Left ventricle myocardium inferior (tissue), 1 donor: ENCODE data around the gene IKZF1. TPM values are rescaled to one million over a fixed set of nuclear protein-coding genes. Genes with fewer than 3 reads are reported as not detected.

Source experiments
- DNase-seq: peaks from one replicate; pipeline ENCODE4 v3.0.0-alpha.2; 2020
- H3K27ac ChIP-seq: fragments of 200-600 bp; replicated peaks from 2 replicates; pipeline ENCODE4 v1.8.0; 2021
- H3K27me3 ChIP-seq: fragments of 200-600 bp; 2 replicates; pipeline ENCODE4 v1.8.0; 2021; ENCODE audit warnings: low read depth
- H3K36me3 ChIP-seq: fragments of 200-600 bp; 2 replicates; pipeline ENCODE4 v1.8.0; 2021
- H3K4me1 ChIP-seq: fragments of 200-600 bp; 2 replicates; pipeline ENCODE4 v1.8.0; 2021
- H3K4me3 ChIP-seq: fragments of 200-600 bp; 2 replicates; pipeline ENCODE4 v1.8.0; 2021; ENCODE audit warnings: mild to moderate bottlenecking, moderate library complexity
- H3K9me3 ChIP-seq: fragments of 200-600 bp; replicated peaks from 2 replicates; pipeline ENCODE4 v1.8.0; 2021
- intact Hi-C: fragments of 100-400 bp; cut with micrococcal nuclease; formaldehyde crosslinking; loops from one replicate; pipeline ENCODE4 v1.11.0; 2022
- total RNA-seq: library from RNA; stranded (reverse); fragmentation: NEBNext Ultra II Directional; extraction: Animal tissue kit (Norgen Biotek cat#: 25700); gene quantifications from one replicate; pipeline ENCODE4 v1.2.1, GENCODE V29; 2021
- TF ChIP-seq, protein P1 (sequence below): fragments of 200-600 bp; IDR thresholded peaks from 2 replicates; pipeline ENCODE4 v1.8.0; 2021; ENCODE audit warnings: antibody characterized with exemption, mild to moderate bottlenecking, borderline replicate concordance
- donor health status: DM: no; HTN: yes; CAD: no; lungs with severe emphysema.

Gene IKZF1
- total RNA-seq, 1 donor from 2014 or later = 2.1 TPM

DNA sequence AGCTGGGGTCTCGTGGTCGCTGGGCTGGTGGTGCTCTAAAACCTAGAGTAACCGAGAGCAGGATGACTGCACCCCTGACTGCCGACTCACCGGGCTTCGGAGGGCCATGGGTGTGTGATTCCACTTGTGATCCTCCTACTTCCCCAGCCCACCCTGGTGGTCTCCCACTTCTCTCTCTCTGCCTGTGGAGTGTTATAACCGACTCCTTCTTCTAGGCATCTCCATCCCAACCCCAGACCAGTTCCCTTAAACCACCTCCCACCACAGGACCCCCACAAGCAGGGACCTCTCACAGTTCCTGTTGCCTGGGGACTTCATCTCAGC lies 52.4 kb downstream of the IKZF1 start:
- Histone ChIP-seq H3K27me3 (peaks cover 87% of the 10 kb centered on the region), H3K27ac (no peak overlapping the region), H3K4me1 (no peaks in the 10 kb centered on the region), H3K36me3 (no peaks in the 10 kb centered on the region), H3K9me3 (no peaks in the 10 kb centered on the region), H3K4me3 (no peak overlapping the region)
- intact Hi-C loops = no loop called here
- TF ChIP-seq, protein P1, sequence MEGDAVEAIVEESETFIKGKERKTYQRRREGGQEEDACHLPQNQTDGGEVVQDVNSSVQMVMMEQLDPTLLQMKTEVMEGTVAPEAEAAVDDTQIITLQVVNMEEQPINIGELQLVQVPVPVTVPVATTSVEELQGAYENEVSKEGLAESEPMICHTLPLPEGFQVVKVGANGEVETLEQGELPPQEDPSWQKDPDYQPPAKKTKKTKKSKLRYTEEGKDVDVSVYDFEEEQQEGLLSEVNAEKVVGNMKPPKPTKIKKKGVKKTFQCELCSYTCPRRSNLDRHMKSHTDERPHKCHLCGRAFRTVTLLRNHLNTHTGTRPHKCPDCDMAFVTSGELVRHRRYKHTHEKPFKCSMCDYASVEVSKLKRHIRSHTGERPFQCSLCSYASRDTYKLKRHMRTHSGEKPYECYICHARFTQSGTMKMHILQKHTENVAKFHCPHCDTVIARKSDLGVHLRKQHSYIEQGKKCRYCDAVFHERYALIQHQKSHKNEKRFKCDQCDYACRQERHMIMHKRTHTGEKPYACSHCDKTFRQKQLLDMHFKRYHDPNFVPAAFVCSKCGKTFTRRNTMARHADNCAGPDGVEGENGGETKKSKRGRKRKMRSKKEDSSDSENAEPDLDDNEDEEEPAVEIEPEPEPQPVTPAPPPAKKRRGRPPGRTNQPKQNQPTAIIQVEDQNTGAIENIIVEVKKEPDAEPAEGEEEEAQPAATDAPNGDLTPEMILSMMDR = no peak
- DNase-seq = no peak

DNA sequence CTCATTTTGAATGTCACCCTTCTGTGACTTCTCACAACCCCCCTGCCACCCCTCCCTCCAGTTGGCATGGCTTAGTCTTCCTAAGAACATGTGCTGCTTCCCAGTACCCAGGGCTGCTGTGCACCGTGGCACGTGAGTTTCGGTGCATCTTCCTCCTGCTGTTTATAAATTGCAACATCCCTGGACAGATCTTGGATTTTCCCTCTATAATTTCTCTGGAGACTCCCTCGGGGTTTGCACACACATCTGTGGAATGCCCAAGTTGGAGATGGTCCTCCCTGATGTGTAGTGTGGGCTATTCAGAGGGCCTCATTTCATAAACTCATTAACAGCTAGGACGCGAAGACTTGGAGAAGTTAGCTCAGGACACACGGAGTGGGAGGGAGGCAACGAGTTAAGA lies 52.9 kb downstream of the IKZF1 start:
- DNase-seq = no peak
- Histone ChIP-seq H3K27ac (no peak overlapping the region), H3K4me3 (no peak overlapping the region), H3K9me3 (no peaks in the 10 kb centered on the region), H3K4me1 (no peaks in the 10 kb centered on the region), H3K36me3 (no peaks in the 10 kb centered on the region), H3K27me3 (peaks cover 90% of the 10 kb centered on the region)
- intact Hi-C loops = no loop called here
- TF ChIP-seq, protein P1 = no peak

DNA sequence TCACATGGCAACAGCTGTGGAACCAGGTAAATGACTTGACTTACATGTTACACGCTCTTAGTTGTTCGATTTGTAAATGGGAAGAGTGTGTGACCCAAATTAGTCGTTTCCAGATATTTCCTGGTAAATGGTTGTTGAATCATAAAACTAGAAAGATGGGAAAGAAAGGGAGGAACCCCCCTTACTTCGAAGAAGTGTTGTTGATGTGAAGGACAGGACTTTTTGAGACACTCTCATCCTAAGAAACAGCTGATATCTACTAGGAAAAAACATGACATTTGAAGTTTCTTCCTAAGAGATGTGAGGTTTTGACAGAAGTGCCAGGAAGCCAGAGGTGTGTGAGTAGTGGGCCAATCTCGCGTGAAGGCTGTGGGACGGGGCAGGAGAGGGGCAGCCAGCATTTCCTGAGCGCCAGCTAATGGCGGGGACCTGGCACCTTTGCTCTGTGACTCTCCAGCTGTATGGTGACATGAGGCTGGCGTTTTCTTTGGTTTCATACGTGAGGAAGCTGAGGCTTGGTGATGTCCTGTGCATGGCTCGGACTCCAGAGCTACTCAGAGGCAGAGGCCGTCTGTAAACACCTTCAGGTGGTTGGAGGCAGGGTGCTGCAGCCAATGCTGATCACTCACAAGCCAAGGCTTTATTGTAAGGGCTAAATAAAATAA lies 53.7 kb downstream of the IKZF1 start:
- H3K27me3 ChIP-seq = peaks cover 90% of the 10 kb centered on the region
- TF ChIP-seq, protein P1 = no peak
- no peak overlapping the region for H3K4me3 ChIP-seq
- H3K27ac ChIP-seq = no peak overlapping the region
- DNase-seq = no peak
- intact Hi-C loops = no loop called here
- H3K9me3 ChIP-seq = no peaks in the 10 kb centered on the region
- no peaks in the 10 kb centered on the region for H3K36me3 ChIP-seq
- H3K4me1 ChIP-seq = no peaks in the 10 kb centered on the region

DNA sequence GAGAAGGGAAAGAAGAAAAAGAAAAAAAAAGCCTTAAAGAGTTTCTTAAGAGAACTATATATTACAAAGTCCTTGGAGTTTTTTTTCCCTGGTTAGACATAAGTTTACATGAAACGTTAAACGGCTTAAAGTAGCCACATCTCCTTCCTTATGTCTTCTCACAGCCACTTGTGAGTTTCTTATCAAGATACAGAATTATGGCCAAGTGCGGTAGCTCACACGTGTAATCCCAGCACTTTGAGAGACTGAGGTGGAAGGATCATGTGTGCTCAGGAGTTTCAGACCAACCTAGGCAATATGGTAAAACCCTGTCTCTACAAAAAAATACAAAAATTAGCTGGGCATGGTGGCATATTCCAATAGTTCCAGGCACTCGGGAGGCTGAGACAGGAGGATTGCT lies 54.3 kb downstream of the IKZF1 start:
- H3K27ac ChIP-seq = no peak overlapping the region
- H3K9me3 ChIP-seq = no peaks in the 10 kb centered on the region
- H3K27me3 ChIP-seq = peaks cover 89% of the 10 kb centered on the region
- H3K4me1 ChIP-seq = no peaks in the 10 kb centered on the region
- H3K4me3 ChIP-seq = no peak overlapping the region
- DNase-seq = no peak
- H3K36me3 ChIP-seq = no peaks in the 10 kb centered on the region
- TF ChIP-seq, protein P1 = no peak
- intact Hi-C loops = no loop called here

DNA sequence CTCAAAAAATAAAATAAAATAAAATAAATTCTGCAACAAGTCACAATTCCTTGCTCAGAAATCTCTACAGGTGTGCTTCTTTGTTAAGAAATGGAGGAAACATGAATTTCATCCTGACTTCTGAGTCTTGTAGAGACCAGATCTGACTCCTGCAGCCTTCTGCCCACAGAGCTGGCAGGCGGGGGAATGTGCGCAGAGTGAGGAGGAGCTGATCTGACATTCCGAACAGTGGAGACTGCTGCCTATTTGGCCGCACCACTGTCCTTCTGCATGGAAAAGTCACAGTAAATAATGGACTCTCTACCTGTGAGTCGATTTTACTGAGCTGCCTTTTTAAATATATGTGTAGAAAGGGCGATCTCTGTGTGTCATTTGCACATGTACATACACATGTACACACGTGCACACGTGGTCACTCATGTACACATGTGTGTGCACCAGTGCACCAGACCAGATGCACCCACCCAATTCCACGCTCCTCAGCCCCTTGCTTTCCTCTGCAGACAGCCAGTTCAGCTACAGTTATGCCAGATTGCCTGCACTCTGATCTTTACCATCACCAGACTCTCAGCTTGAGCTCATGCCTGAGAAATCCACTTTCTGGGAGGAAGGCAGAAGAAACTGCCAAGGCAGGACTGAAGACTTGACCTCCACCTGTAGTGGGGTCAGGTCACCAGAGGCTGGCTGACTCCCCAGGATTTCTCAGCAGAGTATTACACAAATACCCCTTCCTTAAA lies 54.9 kb downstream of the IKZF1 start:
- intact Hi-C loops = no loop called here
- no peak overlapping the region for H3K4me3 ChIP-seq

More for the DNA sequence above, 54.9 kb downstream of the IKZF1 start:
- H3K9me3 ChIP-seq = no peaks in the 10 kb centered on the region
- no peaks in the 10 kb centered on the region for H3K36me3 ChIP-seq
- H3K4me1 ChIP-seq = no peaks in the 10 kb centered on the region
- peaks cover 87% of the 10 kb centered on the region for H3K27me3 ChIP-seq
- TF ChIP-seq, protein P1 = no peak
- no peak for DNase-seq
- H3K27ac ChIP-seq = no peak overlapping the region
